Limb (tissue), 2 donors: Measurements from ENCODE around the gene BMAL1.

Experiments
- DNase-seq, 2 donors: peaks; one replicate each; pipeline ENCODE4 v3.0.0-alpha.2; 2016; ENCODE audit errors: extremely low spot score in 2 of 2

The BMAL1 gene

GRCh38 chr11:13339195-13340153 is 61.9 kb downstream of the BMAL1 start:
- no peak for DNase-seq

DNA sequence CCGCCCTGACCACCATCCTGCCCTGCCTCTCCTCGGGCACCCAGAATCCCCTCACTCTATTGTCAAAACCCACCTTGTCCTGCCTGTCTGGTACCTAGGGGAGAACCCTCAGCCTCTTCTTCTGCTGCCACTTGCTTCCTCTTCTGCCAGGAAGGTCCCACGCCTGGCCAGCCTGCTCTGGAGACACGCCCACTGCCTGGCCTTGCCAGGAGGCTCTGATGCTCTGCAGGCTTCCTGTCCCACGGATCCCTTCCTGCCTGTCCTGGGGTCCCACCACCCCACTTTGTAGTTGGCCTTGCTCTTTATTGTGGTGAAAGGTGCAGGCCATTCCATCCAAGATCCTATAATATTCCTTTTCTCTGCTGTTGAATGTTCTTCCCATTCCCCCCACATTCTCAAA is 63.4 kb downstream of the BMAL1 start:
- no peak for DNase-seq

DNA sequence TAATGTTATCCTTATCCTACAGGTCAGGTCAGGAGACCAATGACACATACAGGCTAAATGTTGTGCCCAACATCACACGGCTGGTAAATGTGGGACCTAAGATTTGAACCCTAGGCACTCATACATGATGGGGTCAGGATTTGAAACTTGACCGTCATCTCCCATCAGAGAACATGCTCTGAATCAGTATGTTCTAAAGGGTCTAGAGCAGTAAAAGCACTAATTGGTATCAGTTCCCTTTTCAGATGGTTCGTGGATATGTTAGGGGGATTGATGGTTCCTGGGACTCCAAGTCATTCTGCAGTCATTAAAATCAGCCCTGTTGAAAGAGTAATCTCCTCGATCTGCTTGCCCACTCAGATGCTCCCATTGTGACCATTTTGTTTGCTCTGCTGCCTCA is 65.5 kb downstream of the BMAL1 start:
- no peak for DNase-seq

DNA sequence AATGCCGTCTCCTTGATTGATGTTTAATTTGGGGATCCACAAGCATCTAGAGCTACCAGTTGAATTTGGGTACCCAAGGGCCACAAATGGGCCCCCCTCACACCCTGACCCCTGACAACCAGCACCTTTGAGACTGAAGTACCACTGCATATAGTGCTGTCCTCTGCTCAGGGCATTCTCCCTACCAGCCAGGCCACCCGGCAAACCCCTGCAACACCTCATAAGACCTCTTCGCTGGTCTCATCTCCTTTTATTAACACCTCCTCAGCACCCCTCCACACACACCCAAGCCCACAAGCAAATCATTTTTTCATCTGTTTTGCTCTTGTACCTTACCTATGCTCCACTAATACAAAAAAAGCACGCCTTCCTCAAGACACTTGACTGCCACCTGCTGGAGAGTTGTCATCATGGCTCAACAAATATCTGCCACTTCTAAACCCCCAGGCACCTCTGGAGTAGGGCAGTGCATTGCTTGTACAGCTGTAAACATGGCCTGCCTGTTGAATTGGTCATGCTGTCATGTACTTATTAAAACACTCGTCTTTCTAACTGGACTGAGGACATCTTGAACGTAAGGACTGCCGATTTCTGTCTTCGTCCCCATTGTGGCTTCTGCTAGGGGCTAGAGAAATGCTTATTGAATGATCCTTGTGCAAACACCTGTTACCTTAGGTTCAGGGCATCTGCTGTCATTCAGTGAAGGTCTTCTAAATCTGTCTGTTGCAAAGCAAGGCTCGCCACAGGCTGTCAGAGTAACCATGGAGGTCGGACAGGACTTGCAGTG is 66.5 kb downstream of the BMAL1 start:
- DNase-seq = peak; percentile 66 to 80

- DNase-seq = no peak
Observed at GRCh38 chr11:13344818-13345217, 67.2 kb downstream of the BMAL1 start.

DNA sequence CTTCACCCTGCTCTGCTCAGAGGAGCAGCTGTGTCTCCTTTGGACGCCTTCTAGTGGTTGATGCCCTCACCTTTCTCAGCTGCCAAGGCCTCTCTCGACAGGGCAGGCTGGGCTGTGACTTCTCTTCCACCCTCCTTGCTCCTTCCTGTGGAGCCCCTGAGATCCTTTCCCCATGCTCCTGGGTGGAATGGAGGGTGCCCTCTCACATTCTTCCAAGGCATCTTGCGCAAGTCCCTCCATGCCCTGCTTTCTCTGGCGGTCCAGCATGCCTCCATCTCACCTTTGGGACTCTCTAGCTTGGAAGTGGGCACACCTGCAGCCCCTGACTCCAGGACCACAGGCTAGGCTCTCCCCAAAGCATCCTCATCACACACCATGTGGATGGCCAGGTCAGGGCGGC is 68.9 kb downstream of the BMAL1 start:
- DNase-seq = no peak

DNA sequence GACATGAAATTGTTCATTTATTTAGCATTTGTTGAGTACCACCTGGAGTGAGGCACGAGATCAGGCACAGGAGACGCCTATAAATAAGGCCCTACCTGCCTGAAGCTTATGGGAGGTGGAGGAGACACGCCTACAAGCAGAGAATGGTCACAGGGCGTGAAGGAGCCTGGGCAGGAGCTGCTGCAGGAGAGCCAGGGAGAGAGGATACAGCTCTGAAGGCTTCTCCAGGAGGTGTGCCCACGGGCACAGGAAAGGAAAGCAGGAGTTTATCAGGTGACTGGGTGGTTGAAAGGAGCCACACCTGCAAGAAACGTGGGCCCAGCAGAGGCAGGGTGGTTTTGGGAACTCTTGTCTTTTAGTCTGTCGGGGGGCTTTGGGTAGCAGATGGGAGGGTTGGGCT is 70.3 kb downstream of the BMAL1 start:
- DNase-seq = no peak

DNA sequence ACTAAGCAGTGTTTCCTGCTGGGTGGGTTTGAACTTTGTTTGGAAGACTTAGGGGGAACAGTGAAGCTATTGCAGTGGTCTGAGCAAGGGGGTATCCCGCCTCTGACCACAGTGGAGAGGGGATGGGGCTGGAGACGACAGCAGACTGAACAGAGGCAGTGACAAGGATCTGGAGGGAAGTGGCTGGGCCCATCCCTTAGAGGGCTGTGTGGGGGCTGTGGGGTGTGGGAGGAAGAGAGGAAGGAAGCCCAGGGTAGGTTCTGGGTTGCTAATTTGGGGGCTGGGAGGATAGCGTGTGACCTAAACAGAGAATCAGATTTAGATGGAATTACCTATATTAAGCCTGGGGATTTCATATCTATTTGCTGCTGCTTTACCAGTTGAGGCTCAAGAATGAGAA is 70.7 kb downstream of the BMAL1 start:
- no peak for DNase-seq

DNA sequence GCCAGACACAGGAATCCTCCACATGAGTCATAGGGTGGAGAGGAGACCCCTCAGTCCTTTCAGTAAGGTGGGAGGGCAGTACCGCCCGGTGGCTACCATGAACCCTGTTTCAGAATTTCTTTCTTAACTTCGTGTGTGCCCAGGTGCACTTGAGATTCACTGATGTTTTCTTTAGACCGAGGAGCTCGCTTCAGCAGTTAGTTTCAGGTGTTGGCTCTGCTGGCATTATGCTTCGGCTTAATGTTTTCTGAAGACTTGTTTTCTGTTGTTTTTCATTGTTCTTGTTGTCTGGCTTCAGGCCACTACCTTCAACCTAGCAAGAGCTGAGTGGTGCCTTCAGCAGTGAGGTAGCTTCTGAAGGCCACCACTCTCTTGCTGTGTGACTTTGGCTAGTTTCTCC is 71.5 kb downstream of the BMAL1 start:
- DNase-seq = no peak

GRCh38 chr11:13349581-13349980 is 72.0 kb downstream of the BMAL1 start:
- DNase-seq = no peak

DNA sequence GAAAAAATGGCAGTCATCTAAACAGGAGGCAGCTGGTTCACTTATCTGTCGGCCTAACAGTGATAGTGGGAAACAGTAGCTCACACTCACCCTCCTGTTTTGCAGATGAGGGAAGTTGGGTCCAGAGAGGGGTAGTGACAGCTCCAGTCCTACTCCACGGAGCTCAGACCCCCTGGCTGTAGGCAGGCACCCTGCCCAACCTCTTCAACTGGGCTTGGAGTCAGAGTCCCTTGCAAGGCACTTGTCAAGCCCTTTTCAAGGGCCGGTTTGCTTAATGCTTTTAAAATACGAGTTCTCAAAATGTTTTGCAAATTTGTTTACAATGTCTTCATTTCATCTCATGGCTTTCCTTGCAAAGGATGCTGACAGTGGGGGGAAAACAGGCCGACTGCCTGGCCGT is 75.1 kb downstream of the BMAL1 start:
- no peak for DNase-seq

DNA sequence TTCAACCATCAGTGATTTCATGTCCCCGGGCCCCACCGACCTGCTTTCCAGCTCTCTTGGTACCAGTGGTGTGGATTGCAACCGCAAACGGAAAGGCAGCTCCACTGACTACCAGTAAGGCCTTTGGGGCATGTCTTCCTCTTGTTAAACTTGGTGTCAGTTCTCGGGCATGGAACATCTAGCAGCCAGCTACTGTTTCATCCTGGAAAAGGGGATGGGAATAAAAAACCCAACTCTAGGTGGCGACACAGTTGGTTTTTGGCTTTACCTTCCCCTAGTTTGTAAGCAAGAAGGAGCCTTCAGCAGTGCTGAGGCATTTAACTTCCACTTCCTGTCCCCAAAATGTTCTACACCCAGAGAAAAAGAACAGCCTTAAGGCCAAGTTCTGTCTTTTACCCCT is 76.7 kb downstream of the BMAL1 start:
- DNase-seq = no peak

GRCh38 chr11:13355191-13355590 is 77.6 kb downstream of the BMAL1 start:
- no peak for DNase-seq

- no peak for DNase-seq
Observed at GRCh38 chr11:13357232-13357631, 79.6 kb downstream of the BMAL1 start.

DNA sequence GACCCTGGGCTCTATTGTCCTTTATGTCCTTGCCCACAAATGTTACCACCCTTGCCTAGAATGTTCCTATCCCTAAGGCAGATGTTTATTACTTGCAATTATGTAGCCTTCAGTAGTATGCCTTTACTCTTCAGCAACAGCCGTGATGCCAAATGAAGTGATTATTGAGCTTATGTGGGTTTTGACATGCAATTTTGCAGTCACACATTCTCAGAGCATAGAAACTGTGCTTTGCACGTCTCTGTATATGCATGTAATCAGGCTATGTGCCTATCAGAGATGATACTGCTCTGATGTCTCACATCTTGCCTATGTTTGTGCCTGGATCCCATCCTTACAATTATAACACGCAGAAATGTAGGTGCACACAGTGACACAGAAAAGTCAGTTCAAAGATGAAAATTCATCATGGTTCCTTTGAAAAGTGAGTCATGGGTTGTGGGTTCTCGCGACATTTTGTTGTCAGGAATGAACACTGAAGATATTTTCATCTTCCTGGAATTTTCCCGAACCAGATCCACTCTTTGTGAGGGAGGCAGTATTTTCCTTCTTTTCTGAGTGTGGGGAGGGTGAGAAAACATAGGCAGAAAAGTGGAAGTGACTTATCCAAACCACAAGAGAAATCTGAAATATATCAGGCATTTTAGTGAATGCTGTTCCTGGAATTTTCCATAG is 81.1 kb downstream of the BMAL1 start:
- peak in 1 of 2 donors; percentile 9 for DNase-seq

- no peak for DNase-seq
Observed at GRCh38 chr11:13362596-13363109, 85.1 kb downstream of the BMAL1 start.

DNA sequence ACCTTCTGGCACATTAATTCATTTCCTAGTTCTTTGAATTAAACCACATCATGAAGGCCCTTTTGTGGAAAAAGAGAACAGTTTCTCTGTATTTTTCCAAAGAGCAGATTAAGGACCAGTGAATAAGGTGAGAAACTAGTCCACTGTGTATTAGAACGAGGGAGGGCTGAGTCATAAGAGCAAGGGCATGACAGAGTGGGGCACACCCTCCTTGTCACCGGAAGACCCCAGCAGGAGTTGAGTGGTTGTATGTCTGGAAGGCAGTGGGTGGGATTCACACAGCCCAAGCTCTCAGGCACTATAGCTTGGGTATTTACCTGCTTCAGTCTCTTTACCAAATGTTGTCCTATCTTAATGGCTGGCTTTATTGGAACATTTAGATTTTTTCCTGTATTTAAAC is 86.8 kb downstream of the BMAL1 start:
- no peak for DNase-seq

- no peak for DNase-seq
Observed at GRCh38 chr11:13366266-13367026, 88.9 kb downstream of the BMAL1 start.

DNA sequence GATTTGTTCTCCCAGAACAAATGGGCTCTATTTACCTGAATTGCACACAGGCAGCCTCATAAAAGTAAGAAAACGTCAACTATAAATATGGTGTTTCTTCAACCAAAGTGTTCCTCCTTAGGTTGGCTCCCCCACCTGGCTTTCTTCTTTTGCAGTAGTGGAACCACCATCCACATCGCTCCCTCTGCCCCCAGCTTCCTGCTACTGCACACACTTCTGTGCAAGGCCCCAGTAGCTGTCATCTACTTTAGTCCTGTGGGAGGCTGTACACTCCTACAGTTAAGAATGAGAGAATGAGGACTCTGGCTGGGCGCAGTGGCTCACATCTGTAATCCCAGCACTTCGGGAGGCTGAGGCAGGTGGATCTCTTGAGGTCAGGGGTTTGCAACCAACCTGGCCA is 89.5 kb downstream of the BMAL1 start:
- DNase-seq = no peak

- DNase-seq = no peak
Observed at GRCh38 chr11:13368041-13368446, 90.5 kb downstream of the BMAL1 start.

GRCh38 chr11:13373216-13373615 is 95.6 kb downstream of the BMAL1 start:
- DNase-seq = no peak
